GM23248 (cell line): Measurements from ENCODE around the gene SOD1. TPM values are rescaled to one million over a fixed set of nuclear protein-coding genes. Genes with fewer than 3 reads are reported as not detected.
"Not testable (repeated sequence)": the region's sequence is repeated elsewhere in the genome, so short reads cannot be mapped to it uniquely, and the experiment has no call there.

Source experiments
- DNase-seq: peaks from one replicate; pipeline ENCODE4 v3.0.0-alpha.2; 2015
- H2AFZ ChIP-seq: fragments of 200-600 bp; sonication (generic); 2 replicates; pipeline ENCODE4 v1.6.1; 2016; ENCODE audit warnings: antibody characterized with exemption
- H3F3A ChIP-seq: fragments of 200-600 bp; sonication (generic); 2 replicates; pipeline ENCODE4 v1.6.1; 2016; ENCODE audit warnings: mild to moderate bottlenecking, antibody characterized with exemption, mixed run types; ENCODE audit not compliant: insufficient read depth
- H3K27ac ChIP-seq: fragments of 200-600 bp; sonication (generic); 2 replicates; pipeline ENCODE4 v1.5.1; 2016; ENCODE audit warnings: mild to moderate bottlenecking
- H3K27me3 ChIP-seq: fragments of 200-600 bp; sonication (generic); replicated peaks from 2 replicates; pipeline ENCODE4 v1.6.1; 2016; ENCODE audit warnings: mild to moderate bottlenecking; ENCODE audit not compliant: insufficient read depth
- H3K36me3 ChIP-seq: fragments of 200-600 bp; sonication (generic); 2 replicates; pipeline ENCODE4 v1.6.1; 2016; ENCODE audit warnings: low read depth, mild to moderate bottlenecking
- H3K4me1 ChIP-seq: fragments of 200-600 bp; sonication (generic); 2 replicates; pipeline ENCODE4 v1.6.1; 2016; ENCODE audit warnings: mild to moderate bottlenecking; ENCODE audit not compliant: insufficient read depth
- H3K4me2 ChIP-seq: fragments of 200-600 bp; sonication (generic); one replicate; pipeline ENCODE4 v1.6.1; 2016; ENCODE audit warnings: mild to moderate bottlenecking; ENCODE audit not compliant: unreplicated experiment
- H3K4me3 ChIP-seq: fragments of 200-600 bp; sonication (generic); 2 replicates; pipeline ENCODE4 v1.5.1; 2016; ENCODE audit warnings: mild to moderate bottlenecking
- H3K79me2 ChIP-seq: fragments of 200-600 bp; sonication (generic); 2 replicates; pipeline ENCODE4 v1.6.1; 2016; ENCODE audit warnings: mild to moderate bottlenecking; ENCODE audit not compliant: insufficient read depth
- H3K9ac ChIP-seq: fragments of 200-600 bp; sonication (generic); 2 replicates; pipeline ENCODE4 v1.6.1; 2016; ENCODE audit warnings: mild to moderate bottlenecking
- H3K9me2 ChIP-seq: fragments of 200-600 bp; sonication (generic); 2 replicates; pipeline ENCODE4 v1.6.1; 2016; ENCODE audit warnings: mixed run types, mild to moderate bottlenecking, moderate library complexity; ENCODE audit not compliant: insufficient read depth
- H3K9me3 ChIP-seq: fragments of 200-600 bp; sonication (generic); one replicate; pipeline ENCODE4 v1.6.1; 2017; ENCODE audit warnings: low read depth
- H4K20me1 ChIP-seq: fragments of 200-600 bp; sonication (generic); 2 replicates; pipeline ENCODE4 v1.6.0; 2016; ENCODE audit not compliant: insufficient read depth
- EZH2 ChIP-seq: fragments of 200-600 bp; sonication (generic); IDR thresholded peaks from 2 replicates; pipeline ENCODE4 v1.6.1; 2018; ENCODE audit warnings: antibody characterized with exemption, mild to moderate bottlenecking; ENCODE audit not compliant: insufficient read depth, poor library complexity, severe bottlenecking
- EZH2phosphoT487 ChIP-seq: fragments of 200-600 bp; sonication (generic); IDR thresholded peaks from 2 replicates; pipeline ENCODE4 v1.6.1; 2018; ENCODE audit warnings: antibody characterized with exemption, moderate library complexity, mild to moderate bottlenecking, low read depth; ENCODE audit not compliant: insufficient read depth
- WGBS, 2 experiments: methylation state at CpG; one replicate each; pipeline ENCODE4 v1.1.6; 2015 to 2017; ENCODE audit warnings: low lambda C conversion rate in 2 of 2, low coverage in 1 of 2; ENCODE audit errors: missing lambda C conversion rate in 2 of 2; 5-methylcytosine and 5-hydroxymethylcytosine counted together
- in situ Hi-C: fragments of 300-500 bp; cut with MboI; formaldehyde crosslinking; loops from 2 replicates; pipeline ENCODE4 v1.15.0; 2020
- polyA plus RNA-seq: library from polyadenylated mRNA; unstranded; fragments of >200 nt; fragmentation: Nextera tagmentation; extraction: Ambion mirVana; gene quantifications from 2 replicates; pipeline ENCODE4 v1.2.1, GENCODE V29; 2016
- total RNA-seq: library from RNA; depleted of rRNA; stranded (reverse); fragments of >200 nt; shearing (Covaris generic); gene quantifications from 2 replicates; pipeline ENCODE4 v1.2.3, GENCODE V29; 2014

The SOD1 gene
- total and polyA plus RNA-seq, 2 experiments from 2014 or later: 185 to 350 TPM

DNA sequence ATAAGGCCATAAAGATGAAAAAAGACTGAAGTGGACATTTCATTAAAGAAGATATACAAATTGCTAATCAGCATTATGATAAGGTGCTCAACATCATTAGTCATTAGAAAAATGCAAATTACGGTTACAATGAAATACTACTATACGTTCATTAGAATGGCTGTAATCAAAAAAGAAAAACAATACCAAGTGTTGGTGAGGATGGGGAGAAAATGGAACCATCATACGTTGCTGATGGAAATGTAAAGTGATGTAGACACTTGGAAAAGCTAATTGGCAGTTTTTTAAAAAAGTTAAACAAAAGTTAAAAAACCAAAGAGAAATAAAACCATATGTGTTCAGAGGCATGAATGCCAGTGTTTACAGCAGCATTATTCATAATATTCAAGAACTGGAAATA lies 8.6 kb upstream of the SOD1 start:
- no peak for DNase-seq
- no peak overlapping the region for H3K4me3 ChIP-seq
- no peak overlapping the region for H2AFZ ChIP-seq
- H3K27me3 ChIP-seq: no peaks in the 10 kb centered on the region
- no peak for TF ChIP-seq EZH2phosphoT487
- no peak for TF ChIP-seq EZH2
- no peak overlapping the region for H3K9ac ChIP-seq
- no peaks in the 10 kb centered on the region for H3K9me2 ChIP-seq
- WGBS, 2 experiments: 84 to 87% methylated on average over 3 of the region's 3 CpGs
- no peaks in the 10 kb centered on the region for H3F3A ChIP-seq
- H3K79me2 ChIP-seq: no peaks in the 10 kb centered on the region
- no peaks in the 10 kb centered on the region for H3K36me3 ChIP-seq
- no peaks in the 10 kb centered on the region for H3K9me3 ChIP-seq
- no peaks in the 10 kb centered on the region for H3K4me1 ChIP-seq
- H4K20me1 ChIP-seq: no peaks in the 10 kb centered on the region
- H3K27ac ChIP-seq: no peak overlapping the region
- no peak overlapping the region for H3K4me2 ChIP-seq
- in situ Hi-C loops: no loop called here

DNA sequence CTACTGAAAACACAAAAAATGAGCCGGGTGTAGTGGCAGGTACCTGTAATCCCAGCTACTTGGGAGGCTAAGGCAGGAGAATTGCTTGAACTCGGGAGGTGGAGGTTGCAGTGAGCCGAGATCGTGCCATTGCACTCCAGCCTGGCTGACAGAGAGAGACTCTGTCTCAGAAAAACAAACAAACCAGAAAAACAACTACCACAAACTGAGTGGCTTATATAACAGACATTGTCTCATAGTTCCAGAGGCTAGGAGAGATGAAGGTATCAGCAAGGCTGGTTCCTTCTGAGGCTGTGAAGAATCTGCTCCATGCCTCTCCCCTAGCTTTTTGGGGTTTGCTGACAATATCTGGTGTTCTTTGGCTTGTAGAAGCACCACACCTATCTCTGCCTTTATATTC lies 8.0 kb upstream of the SOD1 start:
- H3K4me3 ChIP-seq, H2AFZ ChIP-seq, H3K9me3 ChIP-seq, H3K4me2 ChIP-seq, DNase-seq, in situ Hi-C loops, H3F3A ChIP-seq, H3K9ac ChIP-seq, H3K27ac ChIP-seq, H3K36me3 ChIP-seq, H3K9me2 ChIP-seq, H3K27me3 ChIP-seq, H3K79me2 ChIP-seq, H4K20me1 ChIP-seq, H3K4me1 ChIP-seq: not testable (repeated sequence)
- 86 to 89% methylated on average over 4 of the region's 4 CpGs for WGBS, 2 experiments

DNA sequence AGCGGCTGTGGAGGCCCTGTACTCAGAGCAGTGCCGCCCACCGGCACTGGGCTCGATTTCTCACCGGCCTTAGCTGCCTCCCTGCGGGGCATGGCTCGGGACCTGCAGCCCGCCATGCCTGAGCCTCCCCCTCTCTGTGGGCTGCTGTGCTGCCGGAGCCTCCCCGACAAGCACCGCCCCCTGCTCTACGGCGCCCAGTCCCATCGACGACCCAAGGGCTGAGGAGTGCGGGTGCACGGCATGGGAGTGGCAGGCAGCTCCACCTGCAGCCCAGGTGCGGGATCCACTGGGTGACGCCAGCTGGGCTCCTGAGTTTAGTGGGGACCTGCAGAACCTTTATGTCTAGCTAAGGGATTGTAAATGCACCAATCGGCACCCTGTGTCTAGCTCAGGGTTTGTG lies 5.2 kb upstream of the SOD1 start:
- no peaks in the 10 kb centered on the region for H3K79me2 ChIP-seq
- no peaks in the 10 kb centered on the region for H3K36me3 ChIP-seq
- 96% methylated on average over 19 to 20 of the region's 20 CpGs for WGBS, 2 experiments
- no peaks in the 10 kb centered on the region for H3F3A ChIP-seq
- no peaks in the 10 kb centered on the region for H3K9me2 ChIP-seq
- no peaks in the 10 kb centered on the region; the same call in 1 of the 2 replicates for H3K4me1 ChIP-seq
- H2AFZ ChIP-seq: no peak overlapping the region
- H3K27me3 ChIP-seq: no peaks in the 10 kb centered on the region
- no peak overlapping the region for H3K4me2 ChIP-seq
- H3K9ac ChIP-seq: no peak overlapping the region
- H4K20me1 ChIP-seq: no peaks in the 10 kb centered on the region
- H3K9me3 ChIP-seq: no peaks in the 10 kb centered on the region
- H3K4me3 ChIP-seq: no peak overlapping the region
- in situ Hi-C loops: no loop called here
- no peak overlapping the region for H3K27ac ChIP-seq
- TF ChIP-seq EZH2: no peak
- no peak for TF ChIP-seq EZH2phosphoT487
- no peak for DNase-seq

DNA sequence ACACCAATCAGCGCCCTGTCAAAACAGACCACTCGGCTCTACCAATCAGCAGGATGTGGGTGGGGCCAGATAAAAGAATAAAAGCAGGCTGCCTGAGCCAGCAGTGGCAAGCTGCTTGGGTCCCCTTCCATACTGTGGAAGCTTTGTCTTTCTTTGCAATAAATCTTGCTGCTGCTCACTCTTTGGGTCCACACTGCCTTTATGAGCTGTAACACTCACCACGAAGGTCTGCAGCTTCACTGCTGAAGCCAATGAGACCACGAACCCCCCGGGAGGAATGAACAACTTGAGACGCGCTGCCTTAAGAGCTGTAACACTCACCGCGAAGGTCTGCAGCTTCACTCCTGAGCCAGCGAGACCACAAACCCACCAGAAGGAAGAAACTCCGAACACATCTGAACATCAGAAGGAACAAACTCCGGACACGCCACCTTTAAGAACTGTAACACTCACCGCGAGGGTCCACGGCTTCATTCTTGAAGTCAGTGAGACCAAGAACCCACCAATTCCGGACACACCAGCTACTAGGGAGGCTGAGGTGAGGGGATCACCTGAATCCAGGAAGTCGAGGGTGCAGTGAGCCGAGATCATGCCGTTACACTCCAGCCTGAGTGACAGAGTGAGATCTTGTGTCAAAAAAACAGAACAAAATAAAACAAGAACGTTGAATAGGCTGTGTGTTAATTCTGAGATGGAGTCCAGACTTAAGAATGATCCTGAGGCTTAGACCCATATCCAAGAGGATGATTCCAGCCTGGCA lies 4.5 kb upstream of the SOD1 start:
- H3K9ac ChIP-seq, in situ Hi-C loops, H4K20me1 ChIP-seq, H3K79me2 ChIP-seq, H3K9me3 ChIP-seq, H3F3A ChIP-seq, H2AFZ ChIP-seq, H3K27ac ChIP-seq, H3K4me3 ChIP-seq, DNase-seq, H3K4me2 ChIP-seq, H3K9me2 ChIP-seq, H3K4me1 ChIP-seq, H3K27me3 ChIP-seq, H3K36me3 ChIP-seq: not testable (repeated sequence)
- 88 to 90% methylated on average over 21 of the region's 21 CpGs for WGBS, 2 experiments
